ENCODE data around the gene DENND1A.
"Not testable (repeated sequence)": the region's sequence is repeated elsewhere in the genome, so short reads cannot be mapped to it uniquely, and the experiment has no call there.

DNA sequence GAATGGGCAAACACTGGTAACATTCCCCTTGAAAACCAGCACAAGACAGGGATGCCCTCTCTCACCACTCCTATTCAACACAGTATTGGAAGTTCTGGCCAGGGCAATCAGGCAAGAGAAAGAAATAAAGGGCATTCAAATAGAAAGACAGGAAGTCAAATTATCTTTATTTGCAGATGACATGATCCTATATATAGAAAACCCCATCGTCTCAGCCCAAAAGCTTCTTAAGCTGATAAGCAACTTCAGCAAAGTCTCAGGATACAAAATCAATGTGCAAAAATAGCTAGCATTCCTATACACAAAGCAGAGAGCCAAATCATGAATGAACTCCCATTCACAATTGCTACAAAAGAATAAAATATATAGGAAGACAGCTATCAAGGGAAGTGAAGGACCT is 501.5 kb downstream of the DENND1A start:
- TF ChIP-seq, protein P1, sequence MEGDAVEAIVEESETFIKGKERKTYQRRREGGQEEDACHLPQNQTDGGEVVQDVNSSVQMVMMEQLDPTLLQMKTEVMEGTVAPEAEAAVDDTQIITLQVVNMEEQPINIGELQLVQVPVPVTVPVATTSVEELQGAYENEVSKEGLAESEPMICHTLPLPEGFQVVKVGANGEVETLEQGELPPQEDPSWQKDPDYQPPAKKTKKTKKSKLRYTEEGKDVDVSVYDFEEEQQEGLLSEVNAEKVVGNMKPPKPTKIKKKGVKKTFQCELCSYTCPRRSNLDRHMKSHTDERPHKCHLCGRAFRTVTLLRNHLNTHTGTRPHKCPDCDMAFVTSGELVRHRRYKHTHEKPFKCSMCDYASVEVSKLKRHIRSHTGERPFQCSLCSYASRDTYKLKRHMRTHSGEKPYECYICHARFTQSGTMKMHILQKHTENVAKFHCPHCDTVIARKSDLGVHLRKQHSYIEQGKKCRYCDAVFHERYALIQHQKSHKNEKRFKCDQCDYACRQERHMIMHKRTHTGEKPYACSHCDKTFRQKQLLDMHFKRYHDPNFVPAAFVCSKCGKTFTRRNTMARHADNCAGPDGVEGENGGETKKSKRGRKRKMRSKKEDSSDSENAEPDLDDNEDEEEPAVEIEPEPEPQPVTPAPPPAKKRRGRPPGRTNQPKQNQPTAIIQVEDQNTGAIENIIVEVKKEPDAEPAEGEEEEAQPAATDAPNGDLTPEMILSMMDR (IDR thresholded peaks at IDR 0.05) = not testable (repeated sequence)
- not testable (repeated sequence) for TF ChIP-seq POLR2A (IDR thresholded peaks at IDR 0.05)
